Type B pancreatic cell (in vitro differentiated cells): ENCODE results near the gene SDC1. TPM values are rescaled to one million over a fixed set of nuclear protein-coding genes. Genes with fewer than 3 reads are reported as not detected.
A peak's percentile ranks its signal among the peaks of the same experiment; 100 is the strongest.

ENCODE experiments used
- DNase-seq: peaks from one replicate; pipeline ENCODE4 v3.0.0; 2021; ENCODE audit warnings: mixed read lengths; ENCODE audit not compliant: unreplicated experiment; ENCODE audit errors: extremely low spot score
- H3K27ac Mint-ChIP-seq: 2 replicates; pipeline ENCODE4 v1.8.0; 2021; ENCODE audit warnings: mild to moderate bottlenecking, mixed read lengths
- H3K27me3 Mint-ChIP-seq: 2 replicates; pipeline ENCODE4 v1.8.0; 2021; ENCODE audit warnings: mixed read lengths
- H3K36me3 Mint-ChIP-seq: 2 replicates; pipeline ENCODE4 v1.8.0; 2021; ENCODE audit warnings: mixed read lengths
- H3K4me1 Mint-ChIP-seq: one replicate; pipeline ENCODE4 v1.8.0; 2021; ENCODE audit warnings: mixed read lengths; ENCODE audit not compliant: unreplicated experiment
- H3K4me3 Mint-ChIP-seq: 2 replicates; pipeline ENCODE4 v1.8.0; 2021; ENCODE audit warnings: mild to moderate bottlenecking, mixed read lengths
- H3K9me3 Mint-ChIP-seq: 2 replicates; pipeline ENCODE4 v1.8.0; 2021; ENCODE audit warnings: mixed read lengths
- total RNA-seq: library from RNA; stranded (reverse); gene quantifications from 2 replicates; pipeline ENCODE4 v1.2.1, GENCODE V29; 2021; ENCODE audit warnings: low replicate concordance
- TF ChIP-seq, protein P1 (sequence below): fragments of 200-600 bp; sonication (generic); conservative IDR thresholded peaks from 2 replicates; pipeline ENCODE4 v1.5.0; 2021; ENCODE audit warnings: antibody characterized with exemption, mild to moderate bottlenecking

SDC1 gene
- total RNA-seq, 1 donor from 2014 or later = 164 TPM

DNA sequence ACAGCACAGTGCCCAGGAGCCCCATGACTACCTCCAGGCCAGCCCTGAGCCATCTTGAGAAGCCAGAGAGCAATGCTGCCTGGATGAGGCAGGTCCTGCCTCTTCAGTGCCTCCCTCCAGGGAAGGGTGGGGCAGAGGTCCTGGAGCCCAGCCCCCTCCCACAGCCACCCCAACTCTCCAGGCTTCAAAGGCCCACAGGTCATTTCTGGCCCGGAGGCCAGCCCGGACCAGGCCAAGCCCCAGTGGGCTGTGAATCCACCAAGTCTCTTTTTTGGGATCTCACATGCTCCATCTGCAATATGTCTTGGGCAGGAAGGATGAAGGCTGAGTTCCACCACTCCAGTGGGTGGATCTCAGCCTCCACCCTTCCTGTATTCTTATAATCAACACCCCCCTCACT lies 36.7 kb downstream of the SDC1 start:
- Mint-ChIP-seq H3K36me3 (no peaks in the 10 kb centered on the region), H3K4me1 (peaks cover 60% of the 10 kb centered on the region), H3K9me3 (no peaks in the 10 kb centered on the region), H3K27ac (peak overlapping the region; percentile 77), H3K4me3 (no peak overlapping the region), H3K27me3 (no peaks in the 10 kb centered on the region)
- DNase-seq = no peak
- TF ChIP-seq, protein P1, sequence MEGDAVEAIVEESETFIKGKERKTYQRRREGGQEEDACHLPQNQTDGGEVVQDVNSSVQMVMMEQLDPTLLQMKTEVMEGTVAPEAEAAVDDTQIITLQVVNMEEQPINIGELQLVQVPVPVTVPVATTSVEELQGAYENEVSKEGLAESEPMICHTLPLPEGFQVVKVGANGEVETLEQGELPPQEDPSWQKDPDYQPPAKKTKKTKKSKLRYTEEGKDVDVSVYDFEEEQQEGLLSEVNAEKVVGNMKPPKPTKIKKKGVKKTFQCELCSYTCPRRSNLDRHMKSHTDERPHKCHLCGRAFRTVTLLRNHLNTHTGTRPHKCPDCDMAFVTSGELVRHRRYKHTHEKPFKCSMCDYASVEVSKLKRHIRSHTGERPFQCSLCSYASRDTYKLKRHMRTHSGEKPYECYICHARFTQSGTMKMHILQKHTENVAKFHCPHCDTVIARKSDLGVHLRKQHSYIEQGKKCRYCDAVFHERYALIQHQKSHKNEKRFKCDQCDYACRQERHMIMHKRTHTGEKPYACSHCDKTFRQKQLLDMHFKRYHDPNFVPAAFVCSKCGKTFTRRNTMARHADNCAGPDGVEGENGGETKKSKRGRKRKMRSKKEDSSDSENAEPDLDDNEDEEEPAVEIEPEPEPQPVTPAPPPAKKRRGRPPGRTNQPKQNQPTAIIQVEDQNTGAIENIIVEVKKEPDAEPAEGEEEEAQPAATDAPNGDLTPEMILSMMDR = no peak

DNA sequence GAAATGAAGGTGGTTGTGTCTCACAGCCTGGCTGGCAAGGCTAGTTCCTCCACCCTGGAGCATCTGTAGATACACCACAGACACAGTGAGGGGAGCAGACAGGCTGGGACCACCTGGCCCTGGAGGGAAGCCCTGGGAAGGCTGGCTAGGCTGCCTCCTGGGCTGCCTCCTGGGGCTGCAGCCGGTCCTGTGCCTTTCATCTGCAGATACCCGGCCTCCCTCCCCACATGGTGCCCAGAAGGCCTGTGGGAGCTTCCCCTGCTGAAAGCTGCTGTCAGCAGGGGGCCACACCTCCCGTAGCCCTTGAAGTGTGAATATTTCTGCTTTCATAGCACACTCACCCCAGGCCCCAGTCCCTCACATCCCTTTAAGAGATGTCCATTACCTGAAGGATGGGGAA lies 37.6 kb downstream of the SDC1 start:
- Mint-ChIP-seq H3K27me3 (no peaks in the 10 kb centered on the region), H3K4me3 (no peak overlapping the region), H3K36me3 (no peaks in the 10 kb centered on the region), H3K9me3 (no peaks in the 10 kb centered on the region), H3K4me1 (peaks cover 60% of the 10 kb centered on the region), H3K27ac (no peak overlapping the region)
- no peak for DNase-seq
- TF ChIP-seq, protein P1 = no peak

DNA sequence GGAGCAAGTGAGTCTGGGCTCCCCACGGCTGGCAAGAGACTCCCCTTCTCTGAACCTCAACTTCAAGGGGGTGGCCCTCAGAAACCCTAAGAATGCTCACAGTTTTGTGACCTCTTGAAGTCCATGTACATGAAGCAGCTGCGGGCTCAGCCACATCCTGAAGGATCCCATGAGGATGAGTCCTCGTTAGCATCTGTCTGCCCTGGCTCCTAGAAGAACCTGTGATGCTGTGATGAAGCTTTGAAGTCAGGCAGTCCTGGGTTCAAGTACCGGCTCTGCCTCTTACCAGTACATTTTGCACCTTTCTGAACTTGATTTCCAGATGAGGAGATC lies 38.1 kb downstream of the SDC1 start:
- no peak for DNase-seq
- Mint-ChIP-seq H3K4me3 (no peak overlapping the region), H3K9me3 (no peaks in the 10 kb centered on the region), H3K36me3 (no peaks in the 10 kb centered on the region), H3K27me3 (no peaks in the 10 kb centered on the region), H3K4me1 (peaks cover 60% of the 10 kb centered on the region), H3K27ac (peak overlapping the region; percentile 26)
- TF ChIP-seq, protein P1 = no peak

DNA sequence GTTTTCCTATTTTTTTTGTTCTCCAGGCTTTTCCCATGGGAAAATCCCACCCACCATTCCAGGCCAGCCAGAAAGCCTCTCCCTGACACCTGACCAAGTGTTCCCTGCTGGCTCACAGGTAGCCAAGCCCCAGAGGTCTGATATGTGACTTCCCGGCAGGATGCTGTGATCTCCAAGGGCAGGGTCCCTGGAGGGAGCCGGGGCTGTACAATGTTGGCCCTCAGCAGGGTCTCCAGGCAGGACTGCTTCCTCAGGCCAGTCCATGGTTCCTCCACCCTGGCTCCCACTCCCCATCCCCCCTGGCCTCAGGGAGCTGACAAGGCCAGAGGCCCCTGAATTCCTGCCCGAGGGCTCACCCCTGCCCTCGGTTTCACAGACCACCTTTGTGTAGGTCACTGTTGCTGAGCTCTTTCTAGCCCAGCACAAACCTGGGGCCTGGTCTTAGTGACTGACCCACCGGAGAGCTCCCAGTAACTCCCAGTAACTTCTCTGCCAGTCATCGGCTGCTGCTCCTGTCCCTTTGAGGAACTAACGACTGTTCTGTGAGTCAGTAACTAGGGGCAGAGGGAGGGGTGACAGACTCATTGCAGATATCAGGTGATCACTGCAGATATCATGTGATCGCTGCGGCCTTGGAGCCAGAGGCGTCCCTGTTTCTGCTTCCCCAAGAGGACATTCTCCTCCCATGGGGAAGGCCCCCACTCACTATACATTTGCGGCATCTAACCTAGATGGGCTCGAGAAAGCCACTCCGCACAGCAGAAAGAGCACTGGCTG lies 38.7 kb downstream of the SDC1 start:
- Mint-ChIP-seq H3K4me3 (no peak overlapping the region), H3K27ac (peak overlapping the region; percentile 26), H3K4me1 (peaks cover 57% of the 10 kb centered on the region), H3K36me3 (no peaks in the 10 kb centered on the region), H3K27me3 (no peaks in the 10 kb centered on the region), H3K9me3 (no peaks in the 10 kb centered on the region)
- TF ChIP-seq, protein P1 = no peak
- DNase-seq = no peak

DNA sequence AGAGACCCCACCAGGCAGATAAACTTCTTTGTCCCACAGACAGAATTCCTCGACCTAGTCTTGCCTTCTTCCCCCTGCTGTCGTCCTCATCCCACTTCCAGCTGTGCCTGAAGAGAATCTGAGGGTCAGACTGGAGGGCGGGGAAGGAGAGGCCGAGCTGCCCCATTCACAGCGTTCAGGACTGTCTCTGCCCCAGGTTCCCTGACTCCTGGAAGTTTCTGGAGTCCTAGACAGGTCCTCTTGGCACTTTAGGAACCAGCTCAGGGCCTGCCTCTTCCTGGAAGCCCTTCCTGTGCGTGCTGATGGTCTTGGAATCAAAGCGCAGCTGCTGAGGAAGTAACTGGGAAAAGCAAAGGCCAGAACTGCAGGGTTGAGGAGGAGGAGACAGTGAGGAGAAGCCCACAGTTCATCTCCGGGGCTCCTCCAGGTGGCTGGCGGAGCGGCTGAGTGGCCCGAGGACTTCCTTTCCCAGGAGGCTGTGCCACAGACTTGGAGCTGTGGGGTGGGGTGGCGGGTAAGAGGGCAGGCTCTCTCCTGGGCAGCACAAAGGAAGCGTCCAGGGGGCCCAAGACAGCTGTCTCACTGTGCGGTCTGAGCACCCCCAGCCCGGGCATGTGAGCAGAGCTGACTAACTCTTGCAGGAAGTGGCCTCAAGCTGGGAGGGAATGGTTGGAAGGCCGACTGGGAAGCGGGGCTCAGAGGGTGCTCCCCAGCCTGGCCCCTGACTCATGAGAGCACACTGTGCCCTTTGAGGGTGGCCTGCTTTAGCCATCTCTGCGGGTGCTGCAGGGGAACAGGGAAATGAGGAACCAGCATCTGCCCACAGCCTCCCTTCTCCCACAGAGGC lies 39.5 kb downstream of the SDC1 start:
- no peak for DNase-seq
- no peaks in the 10 kb centered on the region for H3K36me3 Mint-ChIP-seq
- H3K4me3 Mint-ChIP-seq = no peak overlapping the region
- no peaks in the 10 kb centered on the region for H3K9me3 Mint-ChIP-seq
- H3K27ac Mint-ChIP-seq = peak overlapping the region; percentile 36
- H3K27me3 Mint-ChIP-seq = no peaks in the 10 kb centered on the region
- TF ChIP-seq, protein P1 = no peak
- H3K4me1 Mint-ChIP-seq = peaks cover 49% of the 10 kb centered on the region
